ENCODE data around the gene SUPT20HL2. TPM values are rescaled to one million over a fixed set of nuclear protein-coding genes. Genes with fewer than 3 reads are reported as not detected.

The SUPT20HL2 gene
- total RNA-seq, 2 donors from 2014 or later: not detected

GRCh38 chrX:24266996-24267395 is 46.9 kb downstream of the SUPT20HL2 start:
- Mint-ChIP-seq H3K27me3 (ENCODE audit: low read depth) (peaks cover 62% of the 10 kb centered on the region), H3K4me1 (ENCODE audit: low read depth) (peaks cover 17% of the 10 kb centered on the region)
- no peak for ATAC-seq (replicated peaks in 1 of 2)

GRCh38 chrX:24264383-24264782 is 49.5 kb downstream of the SUPT20HL2 start:
- Mint-ChIP-seq H3K27me3 (ENCODE audit: low read depth) (peaks cover 51% of the 10 kb centered on the region), H3K27ac (no peak overlapping the region), H3K4me3 (no peak overlapping the region), H3K4me1 (ENCODE audit: low read depth) (peaks cover 30% of the 10 kb centered on the region), H3K36me3 (ENCODE audit: insufficient read depth in 2 of 2) (no peaks in the 10 kb centered on the region), H3K9me3 (no peaks in the 10 kb centered on the region)
- no peak for ATAC-seq (replicated peaks in 1 of 2)
- DNase-seq: no peak

More at GRCh38 chrX:24266996-24267395, 46.9 kb downstream of the SUPT20HL2 start:
- Mint-ChIP-seq H3K36me3 (ENCODE audit: insufficient read depth in 2 of 2) (peaks cover 3% of the 10 kb centered on the region in 2 donors), H3K27ac (no peak overlapping the region), H3K4me3 (no peak overlapping the region), H3K9me3 (peaks cover 4% of the 10 kb centered on the region in 2 donors)
- DNase-seq: no peak

- Mint-ChIP-seq H3K4me1 (ENCODE audit: low read depth) (peaks cover 26% of the 10 kb centered on the region), H3K9me3 (no peaks in the 10 kb centered on the region), H3K36me3 (ENCODE audit: insufficient read depth in 2 of 2) (no peaks in the 10 kb centered on the region), H3K4me3 (no peak overlapping the region), H3K27me3 (ENCODE audit: low read depth) (peaks cover 44% of the 10 kb centered on the region), H3K27ac (no peak overlapping the region)
- DNase-seq: no peak
- ATAC-seq (replicated peaks in 1 of 2): no peak
Observed at GRCh38 chrX:24262309-24262708, 51.6 kb downstream of the SUPT20HL2 start.

Other genes starting within 250 kb of the SUPT20HL2 start
- 10 to 100 TPM; 47.2 to 78.6 TPM for gene ZFX, start 164.3 kb downstream of the SUPT20HL2 start, total RNA-seq
- not detected for gene SUPT20HL1, start 46.6 kb upstream of the SUPT20HL2 start, total RNA-seq
- 10 to 100 TPM; 26.0 to 31.7 TPM for gene PDK3, start 151.2 kb upstream of the SUPT20HL2 start, total RNA-seq

Measured in activated T-cell treated with anti-CD3 and anti-CD28 coated beads, Interleukin-2, amount 50 U/mL, for 72 hours (primary cell).